Measurements from ENCODE around the gene HRAS.

- TF ChIP-seq CTCF (IDR thresholded peaks at IDR 0.05 in 4 of 5, conservative IDR thresholded peaks at IDR 0.05 in 1 of 5): no peak
- TF ChIP-seq POLR2A (IDR thresholded peaks at IDR 0.05): no peak
Measured at GRCh38 chr11:521177-521688, 14.1 kb downstream of the HRAS start.
